ENCODE measurements around the gene DHX16. TPM values are rescaled to one million over a fixed set of nuclear protein-coding genes. Genes with fewer than 3 reads are reported as not detected.
A peak's percentile ranks its signal among the peaks of the same experiment; 100 is the strongest.

Gene DHX16
- total and polyA plus RNA-seq, 2 of the 8 experiments (the other 6 are each of a cell fraction or from before 2014, with no cell fraction given), result 27.4 to 44.4 TPM

GRCh38 chr6:30719791-30720737, 47.3 kb upstream of the DHX16 start, which contains the start of gene TUBB (continued):
- 0 out of 2 replicates have a peak, but pooled peaks have one; percentile 1 for TF ChIP-seq ATF3 (IDR thresholded peaks at IDR 0.05; ENCODE audit: insufficient read depth, low read depth, low read length)
- TF ChIP-seq CEBPB (IDR thresholded peaks at IDR 0.05; ENCODE audit: low read depth, low read length), result peak; percentile 99
- 0 out of 2 replicates have a peak, but pooled peaks have one; percentile 28 for TF ChIP-seq BACH1 (IDR thresholded peaks at IDR 0.05; ENCODE audit: low read length)
- TF ChIP-seq CREB1 (IDR thresholded peaks at IDR 0.05), result peak; percentile 69
- TF ChIP-seq USF2 (IDR thresholded peaks at IDR 0.05; ENCODE audit: low read length), result peak; percentile 62; the same call in 1 of the 2 replicates
- peak; percentile 65 for TF ChIP-seq NRF1 (IDR thresholded peaks at IDR 0.05; ENCODE audit: low read depth, low read length)
- TF ChIP-seq YY1 (IDR thresholded peaks at IDR 0.05; ENCODE audit: low read depth, low read length), result peak; percentile 80
- no peak for TF ChIP-seq CBX5 (IDR thresholded peaks at IDR 0.05; ENCODE audit: low read depth, low read length)
- peak; percentile 87 for TF ChIP-seq MAX (IDR thresholded peaks at IDR 0.05)
- peak; percentile 51; the same call in 1 of the 2 replicates for TF ChIP-seq E2F6 (IDR thresholded peaks at IDR 0.05)
- TF ChIP-seq BCL11A (IDR thresholded peaks at IDR 0.05; ENCODE audit: low read depth in 2 of 2, low read length in 2 of 2), result no peak
- TF ChIP-seq MAFK (IDR thresholded peaks at IDR 0.05; ENCODE audit: low read depth, low read length), result peak; percentile 61; the same call in 1 of the 2 replicates
- TF ChIP-seq TEAD4 (IDR thresholded peaks at IDR 0.05; ENCODE audit: low read depth, low read length), result peak; percentile 84
- peak in 1 of 2 experiments; percentile 50; a peak in 3 of 4 replicates for TF ChIP-seq SIN3A (conservative IDR thresholded peaks at IDR 0.05 in 1 of 2, IDR thresholded peaks at IDR 0.05 in 1 of 2; ENCODE audit: low read depth in 1 of 2, low read length in 2 of 2)
- TF ChIP-seq SP1 (IDR thresholded peaks at IDR 0.05; ENCODE audit: low read depth, low read length), result peak; percentile 16
- peak; percentile 22 for TF ChIP-seq SIRT6 (IDR thresholded peaks at IDR 0.05; ENCODE audit: low read length)
- no peak for TF ChIP-seq RFX5 (IDR thresholded peaks at IDR 0.05; ENCODE audit: borderline replicate concordance, low read depth, low read length)
- no peak for TF ChIP-seq EZH2 (IDR thresholded peaks at IDR 0.05; ENCODE audit: low read depth, low read length, severe bottlenecking)
- peak; percentile 95 for TF ChIP-seq TBP (IDR thresholded peaks at IDR 0.05; ENCODE audit: low read depth, low read length)

Measured in H1 (cell line).